HCT116 (cell line): Measurements from ENCODE around the gene TMC2. TPM values are rescaled to one million over a fixed set of nuclear protein-coding genes. Genes with fewer than 3 reads are reported as not detected.

Experiments used
- ATAC-seq: fragments of 200-7000 bp; cut with Tn5 transposase; 2 replicates; pipeline ENCODE4 v1.9.1; 2020; ENCODE audit warnings: mild to moderate bottlenecking, moderate library complexity
- BruUV-seq: library from RNA; stranded (reverse); fragments of 400-500 nt; replicated peaks from 2 replicates; lab custom pipeline; 2021; lab: Mats Ljungman, UMichigan
- CTCF ChIA-PET: fragments of 300-600 bp; sonication (Branson Sonifier 250); formaldehyde crosslinking; loops from one replicate; lab custom pipeline; 2021; ENCODE audit warnings: antibody characterized with exemption; lab: Charles Lee
- POLR2A ChIA-PET: fragments of 300-600, 350-600 bp; sonication (Branson Sonifier 250); formaldehyde crosslinking; loops from one replicate; lab custom pipeline; 2021; ENCODE audit warnings: antibody characterized with exemption; lab: Charles Lee
- RAD21 ChIA-PET, 2 experiments: fragments of 300-600 bp; sonication (Branson Sonifier 250); formaldehyde crosslinking; loops; one replicate each; lab custom pipeline; 2023; ENCODE audit warnings: low total read pairs in 2 of 2; ENCODE audit not compliant: uncharacterized antibody in 2 of 2, unreplicated experiment in 2 of 2, low non-redundant PET in 1 of 2; lab: Charles Lee
- DNase-seq: peaks from one replicate; pipeline ENCODE4 v3.0.0-alpha.2; 2010; ENCODE audit warnings: low read depth, low spot score
- H2AFZ ChIP-seq: fragments of 200-600 bp; shearing (Covaris generic), sonication (generic); 2 replicates; pipeline ENCODE4 v1.6.1; 2017; ENCODE audit warnings: low read depth, mixed run types, mixed read lengths, antibody characterized with exemption, low read length; ENCODE audit not compliant: poor library complexity, severe bottlenecking
- H3K27ac ChIP-seq: 2 replicates; pipeline ENCODE4 v1.5.1; 2012; ENCODE audit warnings: low read depth, low read length
- H3K27me3 ChIP-seq: fragments of 200-600 bp; sonication (generic); 2 replicates; pipeline ENCODE4 v1.6.1; 2016; ENCODE audit warnings: mixed run types, low read length, mixed read lengths; ENCODE audit not compliant: insufficient read depth
- H3K36me3 ChIP-seq, 2 experiments: fragments of 200-500 bp in 1 of 2; fragments of 200-600 bp in 1 of 2; sonication (Bioruptor generic) in 1 of 2; sonication (generic) in 1 of 2; 2 replicates each; pipeline versions ENCODE4 v1.5.1 to v1.6.1; 2014 to 2016; ENCODE audit warnings: low read length in 2 of 2, inconsistent platforms in 1 of 2, mixed read lengths in 1 of 2, mixed run types in 1 of 2; ENCODE audit not compliant: insufficient read depth in 2 of 2, control insufficient read depth in 1 of 2
- H3K4me1 ChIP-seq, 2 experiments: fragments of 200-600 bp in 1 of 2; sonication (generic) in 1 of 2; 2 replicates each; pipeline versions ENCODE4 v1.5.1 to v1.6.1; 2012 to 2017; ENCODE audit warnings: low read length in 2 of 2, inconsistent platforms in 1 of 2, mild to moderate bottlenecking in 1 of 2, mixed read lengths in 1 of 2, mixed run types in 1 of 2, moderate library complexity in 1 of 2; ENCODE audit not compliant: insufficient read depth in 2 of 2, control insufficient read depth in 1 of 2
- H3K4me2 ChIP-seq: fragments of 200-600 bp; sonication (generic); 2 replicates; pipeline ENCODE4 v1.6.1; 2017; ENCODE audit warnings: mixed run types, low read length, mixed read lengths
- H3K4me3 ChIP-seq, 2 experiments: fragments of 200-600 bp in 1 of 2; sonication (generic) in 1 of 2; replicated peaks in 1 of 2; 2 replicates each; pipeline ENCODE4 v1.5.1; 2011 to 2016; ENCODE audit warnings: low read length in 2 of 2, control low read depth in 1 of 2, low read depth in 1 of 2, mild to moderate bottlenecking in 1 of 2, mixed read lengths in 1 of 2, mixed run types in 1 of 2
- H3K79me2 ChIP-seq: fragments of 200-600 bp; sonication (generic); 2 replicates; pipeline ENCODE4 v1.6.1; 2017; ENCODE audit warnings: mild to moderate bottlenecking, mixed run types, low read length, moderate library complexity, mixed read lengths; ENCODE audit not compliant: insufficient read depth
- H3K9ac ChIP-seq: fragments of 200-600 bp; sonication (generic); 2 replicates; pipeline ENCODE4 v1.6.1; 2016; ENCODE audit warnings: low read length, mixed read lengths
- H3K9me2 ChIP-seq: fragments of 200-600 bp; sonication (generic), shearing (Covaris generic); 2 replicates; pipeline ENCODE4 v1.6.1; 2017; ENCODE audit warnings: mixed run types, mild to moderate bottlenecking, moderate library complexity; ENCODE audit not compliant: insufficient read depth
- H3K9me3 ChIP-seq, 2 experiments: fragments of 200-500 bp in 1 of 2; fragments of 200-600 bp in 1 of 2; sonication (Bioruptor generic) in 1 of 2; sonication (generic) in 1 of 2; 2 replicates each; pipeline ENCODE4 v1.6.1; 2014 to 2017; ENCODE audit warnings: low read length in 2 of 2, mixed read lengths in 2 of 2, inconsistent platforms in 1 of 2, low read depth in 1 of 2, mild to moderate bottlenecking in 1 of 2, mixed run types in 1 of 2, moderate library complexity in 1 of 2; ENCODE audit not compliant: control insufficient read depth in 1 of 2, insufficient read depth in 1 of 2
- H4K20me1 ChIP-seq: fragments of 200-600 bp; sonication (generic), shearing (Covaris generic); 2 replicates; pipeline ENCODE4 v1.6.1; 2017; ENCODE audit warnings: mixed run types, mild to moderate bottlenecking, moderate library complexity; ENCODE audit not compliant: insufficient read depth
- ATF3 ChIP-seq: IDR thresholded peaks from 2 replicates; pipeline ENCODE4 v1.6.1; 2012
- CBX3 ChIP-seq: IDR thresholded peaks from 2 replicates; pipeline ENCODE4 v1.6.1; 2012; ENCODE audit warnings: low read depth
- CTCF ChIP-seq, 3 experiments: fragments of 200-600 bp in 1 of 3; sonication (generic) in 1 of 3; IDR thresholded peaks in 2 of 3; conservative IDR thresholded peaks in 1 of 3; 2 replicates each; pipeline ENCODE4 v1.5.1; 2012 to 2017; ENCODE audit warnings: low read depth in 2 of 3, low read length in 2 of 3, antibody characterized with exemption in 1 of 3, borderline replicate concordance in 1 of 3, control low read depth in 1 of 3, mild to moderate bottlenecking in 1 of 3, mixed read lengths in 1 of 3, mixed run types in 1 of 3, moderate library complexity in 1 of 3; ENCODE audit not compliant: insufficient read depth in 1 of 3
- EGR1 ChIP-seq: IDR thresholded peaks from 2 replicates; pipeline ENCODE4 v1.6.1; 2012; ENCODE audit warnings: low read depth
- ELF1 ChIP-seq: IDR thresholded peaks from 2 replicates; pipeline ENCODE4 v1.6.1; 2012; ENCODE audit warnings: low read depth, borderline replicate concordance
- FOSL1 ChIP-seq: IDR thresholded peaks from 2 replicates; pipeline ENCODE4 v1.6.1; 2012; ENCODE audit warnings: low read depth
- MAX ChIP-seq: IDR thresholded peaks from 2 replicates; pipeline ENCODE4 v1.6.1; 2012
- POLR2A ChIP-seq: IDR thresholded peaks from 2 replicates; pipeline ENCODE4 v1.7.0; 2011; ENCODE audit warnings: borderline replicate concordance; ENCODE audit not compliant: insufficient read depth, insufficient read length; ENCODE audit errors: extremely low read depth
- POLR2AphosphoS5 ChIP-seq: IDR thresholded peaks from 2 replicates; pipeline ENCODE4 v1.6.1; 2011; ENCODE audit warnings: mild to moderate bottlenecking, low read depth, low read length, moderate library complexity
- SIN3A ChIP-seq: IDR thresholded peaks from 2 replicates; pipeline ENCODE4 v1.6.1; 2012; ENCODE audit warnings: low read depth
- SP1 ChIP-seq: IDR thresholded peaks from 2 replicates; pipeline ENCODE4 v1.6.1; 2012; ENCODE audit warnings: low read depth
- SRF ChIP-seq: IDR thresholded peaks from 2 replicates; pipeline ENCODE4 v1.6.1; 2012; ENCODE audit warnings: low read depth
- ZBTB33 ChIP-seq: IDR thresholded peaks from 2 replicates; pipeline ENCODE4 v1.6.1; 2011; ENCODE audit warnings: mild to moderate bottlenecking, low read length, moderate library complexity; ENCODE audit not compliant: insufficient replicate concordance; ENCODE audit errors: extremely low read depth
- ZFX ChIP-seq: fragments of 450-650 bp; IDR thresholded peaks from 2 replicates; pipeline ENCODE4 v1.6.1; 2017
- intact Hi-C: fragments of 100-400 bp; cut with micrococcal nuclease; formaldehyde crosslinking; loops from 2 replicates; pipeline ENCODE4 v1.10.0; 2022
- total RNA-seq: library from RNA; stranded (reverse); gene quantifications from one replicate; pipeline ENCODE4 v1.2.1, GENCODE V29; 2021; ENCODE audit not compliant: unreplicated experiment

TMC2 gene
- total RNA-seq, 1 experiment from 2014 or later, result not detected

GRCh38 chr20:2508631-2509467, 27.5 kb upstream of the TMC2 start, which contains the start of gene ZNF343:
ZNF343 (minus strand) TSS chr20:2508915; CDS start chr20:2493895, 15,020 bp downstream.
- no peaks in the 10 kb centered on the region for H3K9me3 ChIP-seq
- ChIA-PET RAD21 (no interaction called here), POLR2A (interaction anchor here (0.7 to 1.3 kb wide), 4 partner anchors 11 to 144 kb away, joined by 3 to 4 read pairs (median 3); partner anchors contain the start of genes NOP56 and SNRPB), CTCF (interaction anchor here (0.7 to 3.4 kb wide), 2 partner anchors 9 to 14 kb away, joined by 3 to 28 read pairs; no protein-coding TSS in a partner anchor)
- peak within 1 kb of the TSS; percentile 83 for H3K9ac ChIP-seq
- H3K4me2 ChIP-seq, result peak within 1 kb of the TSS; percentile 70
- H3K27me3 ChIP-seq, result no peaks in the 10 kb centered on the region
- TF ChIP-seq EGR1 (no peak), CTCF (IDR thresholded peaks at IDR 0.05 in 2 of 3, conservative IDR thresholded peaks at IDR 0.05 in 1 of 3; ENCODE audit: borderline replicate concordance in 1 of 3, insufficient read depth in 1 of 3, low read depth in 2 of 3, low read length in 2 of 3) (no peak; a peak in 1 of 6 replicates), SP1 (peak; percentile 34; the same call in 1 of the 2 replicates), CBX3 (no peak), SIN3A (0 out of 2 replicates have a peak, but pooled peaks have one; percentile 15), POLR2AphosphoS5 (peak; percentile 84), ELF1 (peak; percentile 67), FOSL1 (no peak), ZBTB33 (no peak), POLR2A (peak; percentile 90), MAX (peak; percentile 70), SRF (no peak), ZFX (peak; percentile 85), ATF3 (no peak)
- BruUV-seq, result no TSS peak
- no peaks in the 10 kb centered on the region for H4K20me1 ChIP-seq
- H3K4me3 ChIP-seq, result peak within 1 kb of the TSS; percentile 89 to 94
- no peaks in the 10 kb centered on the region for H3K36me3 ChIP-seq
- H3K9me2 ChIP-seq, result no peaks in the 10 kb centered on the region
- H2AFZ ChIP-seq, result peak within 1 kb of the TSS; percentile 94
- peaks cover 18% of the 10 kb centered on the region for H3K79me2 ChIP-seq
- ATAC-seq (peak; percentile 92), DNase-seq (peak; percentile 63)
- peak within 1 kb of the TSS; percentile 59 for H3K27ac ChIP-seq
- intact Hi-C loops, result no loop called here
- H3K4me1 ChIP-seq, result peaks cover 5 to 16% of the 10 kb centered on the region in 2 experiments; a peak in 3 of 4 replicates
